K562 (cell line): Measurements from ENCODE around the gene B3GNT9. TPM values are rescaled to one million over a fixed set of nuclear protein-coding genes. Genes with fewer than 3 reads are reported as not detected.

Experiments
- CCAR2 ChIP-seq: fragments of 200-400 bp; formaldehyde crosslinking; IDR thresholded peaks from 2 replicates; pipeline ENCODE4 v1.6.1; 2017; ENCODE audit warnings: mild to moderate bottlenecking, low read depth, low read length
- CTBP1 ChIP-seq: fragments of 450-650 bp; IDR thresholded peaks from 2 replicates; pipeline ENCODE4 v1.6.1; 2016; ENCODE audit warnings: borderline replicate concordance
- DPF2 ChIP-seq: fragments of 450-650 bp; IDR thresholded peaks from 2 replicates; pipeline ENCODE4 v1.6.1; 2016
- E2F1 ChIP-seq: sonication (generic); formaldehyde crosslinking; IDR thresholded peaks from 2 replicates; pipeline ENCODE4 v1.8.1; 2023; ENCODE audit warnings: mild to moderate bottlenecking, missing genetic modification reagents, moderate library complexity
- FOXK1 ChIP-seq: sonication (generic); formaldehyde crosslinking; IDR thresholded peaks from 2 replicates; pipeline ENCODE4 v1.8.0; 2022; ENCODE audit warnings: missing genetic modification reagents, mild to moderate bottlenecking, borderline replicate concordance
- GABPB1 ChIP-seq: sonication (generic); formaldehyde crosslinking; IDR thresholded peaks from 2 replicates; pipeline ENCODE4 v1.8.0; 2022; ENCODE audit warnings: mild to moderate bottlenecking, missing genetic modification reagents
- HBP1 ChIP-seq: fragments of 450-650 bp; formaldehyde crosslinking; IDR thresholded peaks from 2 replicates; pipeline ENCODE4 v1.4.0; 2022; ENCODE audit warnings: missing genetic modification characterization
- L3MBTL2 ChIP-seq: fragments of 450-650 bp; IDR thresholded peaks from 2 replicates; pipeline ENCODE4 v1.6.1; 2016; ENCODE audit warnings: mild to moderate bottlenecking, moderate library complexity
- MECOM ChIP-seq: fragments of 250-450 bp; sonication (Bioruptor Pico); IDR thresholded peaks from 2 replicates; pipeline ENCODE4 v1.8.0; 2022; ENCODE audit warnings: inconsistent platforms
- MYC ChIP-seq, 2 experiments: fragments of 250-450 bp in 1 of 2; sonication (Bioruptor Pico) in 1 of 2; IDR thresholded peaks; 2 replicates each; pipeline versions ENCODE4 v1.5.1 to v1.6.1; 2012 to 2021; ENCODE audit warnings: low read depth in 2 of 2, borderline replicate concordance in 1 of 2, improper control_type of control experiment in 1 of 2, low read length in 1 of 2, mild to moderate bottlenecking in 1 of 2, moderate library complexity in 1 of 2
- NCOA1 ChIP-seq: fragments of 450-650 bp; IDR thresholded peaks from 2 replicates; pipeline ENCODE4 v1.6.1; 2016; ENCODE audit warnings: low read depth
- NEUROD1 ChIP-seq: fragments of 150-350 bp; IDR thresholded peaks from 2 replicates; pipeline ENCODE4 v1.6.1; 2014; ENCODE audit warnings: borderline replicate concordance, low read length, low read depth; ENCODE audit not compliant: partially characterized antibody
- RB1 ChIP-seq: fragments of 450-650 bp; IDR thresholded peaks from 2 replicates; pipeline ENCODE4 v1.6.1; 2017; ENCODE audit warnings: low read depth, mild to moderate bottlenecking
- RERE ChIP-seq: sonication (generic); formaldehyde crosslinking; IDR thresholded peaks from 2 replicates; pipeline ENCODE4 v1.8.0; 2023; ENCODE audit warnings: missing genetic modification reagents, mild to moderate bottlenecking, borderline replicate concordance
- SRF ChIP-seq, 2 experiments: fragments of 250-450, 450-650 bp in 1 of 2; sonication (Bioruptor Pico) in 1 of 2; sonication (generic) in 1 of 2; formaldehyde crosslinking; IDR thresholded peaks; 2 replicates each; pipeline versions ENCODE4 v1.5.0 to v1.5.1; 2020 to 2022; ENCODE audit warnings: mild to moderate bottlenecking in 1 of 2, missing genetic modification reagents in 1 of 2
- ZBTB33 ChIP-seq: sonication (generic); formaldehyde crosslinking; IDR thresholded peaks from 2 replicates; pipeline ENCODE4 v1.8.1; 2023; ENCODE audit warnings: mild to moderate bottlenecking, missing genetic modification reagents
- ZNF644 ChIP-seq: fragments of 200-800 bp; sonication (Bioruptor generic); IDR thresholded peaks from 2 replicates; pipeline ENCODE4 v1.6.1; 2016; ENCODE audit warnings: low read depth, missing genetic modification characterization, missing compliant biosample characterization
- polyA plus RNA-seq, 8 experiments: library from polyadenylated mRNA; depleted of rRNA in 4 of 8; stranded (reverse) in 5 of 8; unstranded in 3 of 8; fragments of >200 nt; fragmentation: Nextera tagmentation in 2 of 8; fragmentation: Illumina TruSeq in 1 of 8; extraction: Ambion mirVana in 2 of 8; extraction: Trizol in 1 of 8; gene quantifications; 2 replicates each; pipeline versions ENCODE4 v1.2.1 to v1.2.3, GENCODE V29; 2011 to 2014; ENCODE audit warnings: inconsistent platforms in 1 of 8, missing spikeins in 1 of 8
- total RNA-seq, 7 experiments: library from RNA; depleted of rRNA in 6 of 7; stranded (reverse); fragments of >200 nt in 6 of 7; fragmentation: Illumina TruSeq in 2 of 7; extraction: Trizol in 2 of 7; gene quantifications; 2 replicates each; pipeline versions ENCODE4 v1.2.1 to v1.2.3, GENCODE V29; 2011 to 2021; ENCODE audit warnings: low replicate concordance in 1 of 7

The B3GNT9 gene
- total and polyA plus RNA-seq, 9 of the 15 experiments (the other 6 are each of a cell fraction or from before 2014, with no cell fraction given) = 0.01 to 1.8 (median 1.1) TPM; not detected in 1

- TF ChIP-seq MYC (IDR thresholded peaks at IDR 0.05; ENCODE audit: low read depth, low read length) (peak; percentile 80), MYC (CRISPR knock-in tag; IDR thresholded peaks at IDR 0.05; ENCODE audit: borderline replicate concordance, low read depth) (no peak), MECOM (peak; percentile 36; the same call in 1 of the 2 replicates), CCAR2 (no peak), E2F1 (CRISPR knock-in tag) (peak; percentile 88; the same call in 1 of the 2 replicates), FOXK1 (CRISPR knock-in tag) (peak; percentile 74; the same call in 1 of the 2 replicates), ZBTB33 (CRISPR knock-in tag) (peak; percentile 97), RB1 (peak; percentile 86), L3MBTL2 (peak; percentile 38; the same call in 1 of the 2 replicates), GABPB1 (peak; percentile 86), RERE (CRISPR knock-in tag) (peak; percentile 86; the same call in 1 of the 2 replicates), CTBP1 (peak; percentile 83; the same call in 1 of the 2 replicates), NEUROD1 (peak; percentile 66), SRF (CRISPR knock-in tag; IDR thresholded peaks at IDR 0.05) (peak in 1 of 2 experiments; percentile 84; a peak in 1 of 4 replicates), ZNF644 (tag) (0 out of 2 replicates have a peak, but pooled peaks have one; percentile 19), HBP1 (CRISPR knock-in tag) (no peak), DPF2 (peak; percentile 29; the same call in 1 of the 2 replicates), NCOA1 (peak; percentile 84; the same call in 1 of the 2 replicates)
Measured at GRCh38 chr16:67184995-67185650, 34.3 kb upstream of the B3GNT9 start (continued).
